ENCODE results near the gene NAA80.

The NAA80 gene

DNA sequence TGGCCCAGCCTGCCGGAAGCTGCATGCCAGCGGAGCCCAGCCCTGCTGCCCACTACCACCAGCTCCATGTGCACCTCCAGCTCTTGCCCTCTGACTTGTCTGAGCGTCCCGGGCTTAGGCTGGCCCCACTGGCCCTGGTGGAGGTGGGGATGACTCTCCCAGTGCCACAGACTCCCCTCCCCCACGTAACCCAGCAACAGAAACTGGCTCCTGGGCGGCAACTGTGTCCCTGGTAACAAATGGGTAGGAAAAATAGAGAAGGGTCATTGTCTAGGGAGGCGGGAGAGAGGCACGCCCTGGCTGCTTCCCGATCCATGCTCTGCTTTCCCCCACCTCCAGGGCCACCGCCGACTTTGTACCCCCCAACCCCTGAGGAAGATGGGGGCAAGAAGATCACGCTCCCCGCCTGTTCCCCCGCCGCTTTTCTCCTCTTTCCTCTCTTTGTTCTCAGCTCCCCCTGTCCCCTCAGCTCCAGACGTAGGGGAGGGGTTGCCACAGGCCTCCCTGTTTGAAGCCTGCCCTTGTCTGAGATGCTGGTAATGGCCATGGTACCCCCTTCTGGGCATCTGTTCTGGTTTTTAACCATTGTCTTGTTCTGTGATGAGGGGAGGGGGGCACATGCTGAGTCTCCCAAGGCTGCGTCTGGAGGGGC, 41.0 kb downstream of the NAA80 start:
- peaks cover 4% of the 10 kb centered on the region for H3K4me1 Mint-ChIP-seq (ENCODE audit: low read depth)
- H3K9me3 Mint-ChIP-seq = no peaks in the 10 kb centered on the region
- H3K27ac Mint-ChIP-seq = no peak overlapping the region
- H3K27me3 Mint-ChIP-seq = no peaks in the 10 kb centered on the region
- no peak overlapping the region for H3K4me3 Mint-ChIP-seq
- H3K36me3 Mint-ChIP-seq (ENCODE audit: low read depth) = peaks cover 14% of the 10 kb centered on the region

GRCh38 chr3:50256978-50257890, 42.0 kb downstream of the NAA80 start:
- Mint-ChIP-seq H3K4me1 (ENCODE audit: low read depth) (peaks cover 4% of the 10 kb centered on the region), H3K27me3 (no peaks in the 10 kb centered on the region), H3K36me3 (ENCODE audit: low read depth) (peaks cover 14% of the 10 kb centered on the region), H3K27ac (no peak overlapping the region), H3K9me3 (no peaks in the 10 kb centered on the region), H3K4me3 (no peak overlapping the region)

GRCh38 chr3:50255251-50255615, 44.0 kb downstream of the NAA80 start:
- peaks cover 19% of the 10 kb centered on the region for H3K4me1 Mint-ChIP-seq (ENCODE audit: low read depth)

GRCh38 chr3:50254577-50255250, 44.5 kb downstream of the NAA80 start:
- Mint-ChIP-seq H3K36me3 (ENCODE audit: low read depth) (peaks cover 20% of the 10 kb centered on the region), H3K4me1 (ENCODE audit: low read depth) (peaks cover 22% of the 10 kb centered on the region), H3K27ac (no peak overlapping the region), H3K27me3 (no peaks in the 10 kb centered on the region), H3K4me3 (no peak overlapping the region), H3K9me3 (no peaks in the 10 kb centered on the region)

More at GRCh38 chr3:50255251-50255615, 44.0 kb downstream of the NAA80 start:
- Mint-ChIP-seq H3K4me3 (no peak overlapping the region), H3K36me3 (ENCODE audit: low read depth) (peaks cover 20% of the 10 kb centered on the region), H3K27ac (no peak overlapping the region), H3K9me3 (no peaks in the 10 kb centered on the region), H3K27me3 (no peaks in the 10 kb centered on the region)

DNA sequence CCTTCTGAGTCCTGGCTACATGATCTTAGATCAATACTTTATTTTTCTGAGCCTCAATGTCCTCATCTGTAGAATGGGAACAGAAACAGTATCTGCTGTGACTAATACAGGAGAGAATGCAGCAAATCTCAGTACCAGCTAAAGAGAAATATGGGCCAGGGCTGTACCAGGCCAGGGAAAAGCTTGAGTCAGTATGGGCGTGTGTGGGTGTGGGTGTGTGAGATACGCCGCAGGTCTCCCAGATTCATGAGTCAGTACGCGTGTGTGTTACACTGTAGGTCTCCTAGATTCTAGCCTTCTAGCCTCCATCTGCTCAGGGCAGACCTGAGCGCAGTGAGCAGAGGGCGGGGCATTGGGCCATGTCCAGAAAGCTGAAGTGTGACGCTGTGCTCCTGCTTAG, 48.0 kb downstream of the NAA80 start:
- Mint-ChIP-seq H3K9me3 (no peaks in the 10 kb centered on the region), H3K27ac (peak overlapping the region; percentile 83), H3K4me3 (no peak overlapping the region), H3K36me3 (ENCODE audit: low read depth) (peaks cover 10% of the 10 kb centered on the region), H3K27me3 (no peaks in the 10 kb centered on the region), H3K4me1 (ENCODE audit: low read depth) (peaks cover 43% of the 10 kb centered on the region)

DNA sequence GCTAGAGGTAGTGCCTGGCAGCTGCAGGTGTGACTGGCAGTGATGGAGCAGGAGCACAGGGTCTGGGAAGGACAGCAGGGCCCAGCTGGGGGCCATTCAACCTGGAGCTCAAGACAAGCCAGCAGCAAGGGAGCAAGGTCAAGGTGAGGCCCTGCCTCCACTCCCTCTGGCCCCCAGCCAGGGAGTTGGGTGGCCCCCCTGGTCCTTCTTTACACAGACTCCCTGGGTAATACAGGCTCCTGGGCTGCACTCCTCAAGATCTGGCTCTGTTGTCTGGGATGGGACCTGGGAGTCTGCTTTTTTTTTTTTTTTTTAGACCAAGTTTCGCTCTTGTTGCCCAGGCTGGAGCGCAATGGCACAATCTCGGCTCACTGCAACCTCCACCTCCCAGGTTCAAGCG, 48.7 kb downstream of the NAA80 start:
- H3K27me3 Mint-ChIP-seq = no peaks in the 10 kb centered on the region
- H3K4me3 Mint-ChIP-seq = no peak overlapping the region

GRCh38 chr3:50249457-50249856, 49.7 kb downstream of the NAA80 start:
- Mint-ChIP-seq H3K9me3 (no peaks in the 10 kb centered on the region), H3K36me3 (ENCODE audit: low read depth) (peaks cover 10% of the 10 kb centered on the region), H3K4me1 (ENCODE audit: low read depth) (peaks cover 61% of the 10 kb centered on the region), H3K27ac (peak overlapping the region; percentile 61), H3K4me3 (no peak overlapping the region), H3K27me3 (no peaks in the 10 kb centered on the region)

More for the DNA sequence above, 48.7 kb downstream of the NAA80 start:
- Mint-ChIP-seq H3K9me3 (no peaks in the 10 kb centered on the region), H3K36me3 (ENCODE audit: low read depth) (peaks cover 10% of the 10 kb centered on the region), H3K4me1 (ENCODE audit: low read depth) (peaks cover 51% of the 10 kb centered on the region), H3K27ac (no peak overlapping the region)

- Mint-ChIP-seq H3K36me3 (ENCODE audit: low read depth) (peaks cover 12% of the 10 kb centered on the region), H3K4me3 (no peak overlapping the region), H3K27ac (peak overlapping the region; percentile 87), H3K27me3 (no peaks in the 10 kb centered on the region), H3K4me1 (ENCODE audit: low read depth) (peaks cover 71% of the 10 kb centered on the region), H3K9me3 (no peaks in the 10 kb centered on the region)
Observed at GRCh38 chr3:50248387-50248786, 50.8 kb downstream of the NAA80 start.

DNA sequence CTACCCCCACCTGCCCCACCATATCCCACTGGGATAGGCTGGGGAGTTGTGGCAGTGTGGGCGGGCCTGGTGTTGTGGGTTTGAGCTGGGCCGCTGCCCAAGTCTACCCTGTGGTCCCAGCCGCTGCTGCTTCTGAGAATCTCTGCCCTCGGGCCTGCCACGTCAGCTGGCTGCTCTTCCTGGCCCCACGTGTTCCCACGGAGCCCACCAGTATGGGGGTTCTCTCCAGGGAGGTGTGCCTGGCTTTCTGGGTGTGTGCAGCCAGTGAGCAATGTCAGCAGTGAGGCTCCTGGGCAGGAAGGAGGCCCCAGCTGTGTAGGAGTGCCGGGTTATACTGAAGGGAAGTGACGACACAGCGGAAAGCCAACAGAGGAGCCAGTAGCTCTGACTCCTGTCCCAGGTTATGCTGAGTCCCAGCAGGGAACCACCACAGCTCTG, 52.7 kb downstream of the NAA80 start:
- peaks cover 12% of the 10 kb centered on the region for H3K36me3 Mint-ChIP-seq (ENCODE audit: low read depth)
- no peaks in the 10 kb centered on the region for H3K27me3 Mint-ChIP-seq
- H3K4me1 Mint-ChIP-seq (ENCODE audit: low read depth) = peaks cover 88% of the 10 kb centered on the region
- peak overlapping the region; percentile 97 for H3K27ac Mint-ChIP-seq
- H3K9me3 Mint-ChIP-seq = no peaks in the 10 kb centered on the region
- H3K4me3 Mint-ChIP-seq = peak overlapping the region; percentile 80
